ENCODE measurements around the gene MARK3. TPM values are rescaled to one million over a fixed set of nuclear protein-coding genes. Genes with fewer than 3 reads are reported as not detected.

MARK3 gene
- total and polyA plus RNA-seq, 2 of the 13 experiments (the other 11 are each of a cell fraction or from before 2014, with no cell fraction given) = 47.7 to 56.6 TPM

GRCh38 chr14:103500148-103500990, 115.2 kb downstream of the MARK3 start (continued):
- TF ChIP-seq ZNF318 (CRISPR knock-in tag; IDR thresholded peaks at IDR 0.05) (no peak), ZNF629 (CRISPR knock-in tag; conservative IDR thresholded peaks at IDR 0.05) (no peak), PBX3 (CRISPR knock-in tag; IDR thresholded peaks at IDR 0.05; ENCODE audit: borderline replicate concordance) (no peak), ZNF335 (CRISPR knock-in tag; IDR thresholded peaks at IDR 0.05) (no peak), RFXANK (CRISPR knock-in tag; IDR thresholded peaks at IDR 0.05) (no peak), SMC3 (IDR thresholded peaks at IDR 0.05; ENCODE audit: low read length) (peak; percentile 80), PRDM15 (CRISPR knock-in tag; IDR thresholded peaks at IDR 0.05) (no peak), ARNT2 (CRISPR knock-in tag; IDR thresholded peaks at IDR 0.05; ENCODE audit: low read depth) (no peak), AGO1 (IDR thresholded peaks at IDR 0.05; ENCODE audit: low read depth, low read length, poor library complexity, severe bottlenecking) (no peak), ZNF550 (CRISPR knock-in tag; IDR thresholded peaks at IDR 0.05; ENCODE audit: borderline replicate concordance) (no peak)
- TF ChIP-seq, protein P1, sequence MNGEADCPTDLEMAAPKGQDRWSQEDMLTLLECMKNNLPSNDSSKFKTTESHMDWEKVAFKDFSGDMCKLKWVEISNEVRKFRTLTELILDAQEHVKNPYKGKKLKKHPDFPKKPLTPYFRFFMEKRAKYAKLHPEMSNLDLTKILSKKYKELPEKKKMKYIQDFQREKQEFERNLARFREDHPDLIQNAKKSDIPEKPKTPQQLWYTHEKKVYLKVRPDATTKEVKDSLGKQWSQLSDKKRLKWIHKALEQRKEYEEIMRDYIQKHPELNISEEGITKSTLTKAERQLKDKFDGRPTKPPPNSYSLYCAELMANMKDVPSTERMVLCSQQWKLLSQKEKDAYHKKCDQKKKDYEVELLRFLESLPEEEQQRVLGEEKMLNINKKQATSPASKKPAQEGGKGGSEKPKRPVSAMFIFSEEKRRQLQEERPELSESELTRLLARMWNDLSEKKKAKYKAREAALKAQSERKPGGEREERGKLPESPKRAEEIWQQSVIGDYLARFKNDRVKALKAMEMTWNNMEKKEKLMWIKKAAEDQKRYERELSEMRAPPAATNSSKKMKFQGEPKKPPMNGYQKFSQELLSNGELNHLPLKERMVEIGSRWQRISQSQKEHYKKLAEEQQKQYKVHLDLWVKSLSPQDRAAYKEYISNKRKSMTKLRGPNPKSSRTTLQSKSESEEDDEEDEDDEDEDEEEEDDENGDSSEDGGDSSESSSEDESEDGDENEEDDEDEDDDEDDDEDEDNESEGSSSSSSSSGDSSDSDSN (CRISPR knock-in tag; IDR thresholded peaks at IDR 0.05) = no peak
